ENCODE results near the gene CDC40.

The CDC40 gene

DNA sequence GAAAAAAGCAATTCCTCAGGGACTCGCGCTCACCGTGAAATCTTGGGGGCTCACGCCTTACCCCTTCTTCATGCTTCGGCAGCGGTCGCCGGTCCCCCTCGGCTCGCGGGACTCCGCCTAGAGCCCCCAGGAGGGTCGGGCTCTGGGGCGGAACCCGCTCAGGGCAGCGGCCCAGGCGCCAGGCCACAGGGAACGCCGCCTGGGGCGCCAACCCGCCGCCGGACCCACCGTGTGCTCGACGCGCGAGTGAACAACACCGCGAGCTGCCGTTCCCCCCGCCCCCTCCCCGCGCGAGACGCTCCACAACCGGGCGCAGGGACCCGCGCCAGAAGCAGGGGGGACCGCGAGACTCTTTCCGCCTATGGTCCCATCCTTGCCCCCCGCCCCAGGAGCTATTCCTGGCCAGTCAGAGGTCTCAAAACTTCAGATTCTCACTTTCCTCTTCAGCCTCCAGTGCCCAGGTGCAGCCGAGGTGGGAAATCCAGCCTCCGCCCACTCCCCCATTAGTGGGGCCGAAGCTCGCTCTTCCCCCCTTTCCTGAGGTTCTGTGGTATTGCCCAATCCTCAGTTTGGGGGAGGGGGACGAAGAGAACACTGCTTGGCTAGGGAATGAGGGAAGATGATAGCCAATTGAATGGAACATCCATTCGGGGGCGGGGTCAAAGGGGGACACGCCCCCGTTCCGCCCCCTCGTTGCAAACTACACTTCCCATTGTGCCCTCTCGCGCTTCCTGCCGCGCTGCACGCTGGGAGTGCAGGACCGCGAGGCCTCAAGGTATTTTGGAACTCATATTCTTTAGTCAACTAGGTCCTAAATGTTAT is 610 bp upstream of the CDC40 start, which contains the start of gene WASF1:
TSS of gene WASF1 (minus strand) at position 265 of the 822 bp plus-strand sequence. CDS start 52,069 bp downstream, outside the sequence.
- no peak within 1 kb of the TSS for H3K27ac ChIP-seq (ENCODE audit: low read length)
- DNase-seq (ENCODE audit: low read depth, low spot score) = peak; percentile 93
- H3K36me3 ChIP-seq (ENCODE audit: control insufficient read depth, insufficient read depth, low read length) = no peaks in the 10 kb centered on the region
- no peaks in the 10 kb centered on the region for H3K27me3 ChIP-seq (ENCODE audit: control insufficient read depth, insufficient read depth, low read length)
- WGBS (ENCODE audit: insufficient coverage, insufficient read length) = no CpG with 5 or more reads among the region's 62 CpGs
- no peaks in the 10 kb centered on the region; the same call in 1 of the 2 replicates for H3K4me1 ChIP-seq (ENCODE audit: control insufficient read depth, insufficient read depth, low read length)
- peak within 1 kb of the TSS; percentile 100 for H3K4me3 ChIP-seq (ENCODE audit: low read length)
- no peaks in the 10 kb centered on the region for H3K9me3 ChIP-seq (ENCODE audit: control insufficient read depth, insufficient read depth, low read length)

DNA sequence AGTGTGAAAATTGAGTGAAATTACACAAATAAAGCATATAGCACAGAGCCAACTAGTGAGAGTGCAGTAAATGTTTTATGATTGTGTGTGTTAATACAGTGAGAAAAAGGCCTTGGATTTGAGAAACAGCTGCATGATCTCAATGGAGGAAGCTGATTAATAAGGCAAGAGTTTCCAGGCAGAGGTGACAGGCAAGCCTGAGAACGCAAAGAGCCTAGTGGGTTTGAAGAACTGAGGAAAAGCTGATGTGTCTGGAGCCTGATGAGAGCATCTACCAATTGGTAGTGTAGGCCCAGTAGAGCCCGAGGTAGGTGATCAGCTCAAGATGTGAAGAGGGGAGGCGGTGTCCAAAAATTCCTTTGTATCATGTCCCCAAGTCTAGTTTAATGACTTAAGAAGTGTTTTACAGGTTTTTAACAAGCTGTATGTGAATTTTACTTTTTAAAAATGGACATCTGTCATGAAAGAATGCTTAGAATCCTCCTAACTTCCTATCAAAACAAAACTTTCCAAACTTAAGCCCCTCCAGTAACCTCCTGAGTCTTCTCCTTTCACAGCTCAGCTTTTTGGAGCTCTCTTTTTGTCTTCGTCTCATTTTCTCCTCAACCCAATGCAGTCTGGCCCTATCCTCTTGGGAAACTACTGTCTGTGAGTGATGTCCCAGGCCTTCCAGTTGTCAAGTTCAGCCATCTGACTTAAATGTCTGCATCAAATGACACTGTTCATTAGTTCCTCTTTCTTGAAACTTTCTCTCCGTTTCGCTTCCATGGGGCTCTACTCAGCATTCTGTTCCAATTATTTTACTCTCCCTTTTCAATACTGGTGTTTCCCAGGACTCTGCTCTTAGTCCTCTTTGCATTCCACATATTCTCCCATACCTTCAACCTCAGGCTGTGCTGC is 1.2 kb downstream of the CDC40 start:
- Histone ChIP-seq H3K4me1 (ENCODE audit: control insufficient read depth, insufficient read depth, low read length) (no peaks in the 10 kb centered on the region; the same call in 1 of the 2 replicates), H3K27ac (ENCODE audit: low read length) (no peak overlapping the region)
- no peak for DNase-seq (ENCODE audit: low read depth, low spot score)

DNA sequence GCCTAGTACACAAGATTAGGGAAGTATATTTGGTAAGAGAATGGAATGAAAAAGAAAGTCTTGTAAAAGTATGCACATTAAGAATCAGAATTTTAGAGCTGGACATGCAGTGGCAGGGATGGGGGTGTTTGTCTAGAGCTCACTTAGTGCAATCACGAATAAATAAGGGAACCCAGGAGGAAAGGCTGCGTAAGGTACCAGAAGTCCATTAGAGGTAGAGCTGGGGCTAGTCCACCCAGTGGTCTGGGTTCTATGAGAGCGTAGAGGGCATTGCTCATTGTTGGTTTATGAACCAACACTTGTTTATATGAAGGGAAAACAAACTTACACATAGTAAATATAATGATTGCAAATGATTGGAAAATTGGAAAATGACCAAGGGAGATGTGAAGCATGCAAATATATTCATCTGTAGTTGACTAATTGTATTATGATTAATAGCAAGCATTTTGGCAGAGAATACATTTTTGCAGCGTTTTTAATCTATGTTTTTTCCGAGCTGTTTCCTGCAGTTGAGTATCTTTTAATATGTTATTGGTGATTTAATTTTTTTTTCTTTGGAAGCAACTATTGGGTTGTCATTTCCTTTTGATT is 3.2 kb downstream of the CDC40 start:
- Histone ChIP-seq H3K4me1 (ENCODE audit: control insufficient read depth, insufficient read depth, low read length) (no peaks in the 10 kb centered on the region; the same call in 1 of the 2 replicates), H3K4me3 (ENCODE audit: low read length) (no peak overlapping the region), H3K27me3 (ENCODE audit: control insufficient read depth, insufficient read depth, low read length) (no peaks in the 10 kb centered on the region), H3K36me3 (ENCODE audit: control insufficient read depth, insufficient read depth, low read length) (no peaks in the 10 kb centered on the region), H3K27ac (ENCODE audit: low read length) (no peak overlapping the region), H3K9me3 (ENCODE audit: control insufficient read depth, insufficient read depth, low read length) (no peaks in the 10 kb centered on the region)
- no CpG with 5 or more reads among the region's 5 CpGs for WGBS (ENCODE audit: insufficient coverage, insufficient read length)
- DNase-seq (ENCODE audit: low read depth, low spot score) = no peak

More for the DNA sequence above, 1.2 kb downstream of the CDC40 start:
- Histone ChIP-seq H3K36me3 (ENCODE audit: control insufficient read depth, insufficient read depth, low read length) (no peaks in the 10 kb centered on the region), H3K4me3 (ENCODE audit: low read length) (peak overlapping the region; percentile 100; the same call in 1 of the 2 replicates), H3K27me3 (ENCODE audit: control insufficient read depth, insufficient read depth, low read length) (no peaks in the 10 kb centered on the region), H3K9me3 (ENCODE audit: control insufficient read depth, insufficient read depth, low read length) (no peaks in the 10 kb centered on the region)
- no CpG with 5 or more reads among the region's 6 CpGs for WGBS (ENCODE audit: insufficient coverage, insufficient read length)

- WGBS (ENCODE audit: insufficient coverage, insufficient read length) = no CpG with 5 or more reads among the region's 3 CpGs
- Histone ChIP-seq H3K9me3 (ENCODE audit: control insufficient read depth, insufficient read depth, low read length) (no peaks in the 10 kb centered on the region), H3K4me1 (ENCODE audit: control insufficient read depth, insufficient read depth, low read length) (no peaks in the 10 kb centered on the region; the same call in 1 of the 2 replicates), H3K27me3 (ENCODE audit: control insufficient read depth, insufficient read depth, low read length) (no peaks in the 10 kb centered on the region), H3K27ac (ENCODE audit: low read length) (no peak overlapping the region), H3K4me3 (ENCODE audit: low read length) (no peak overlapping the region), H3K36me3 (ENCODE audit: control insufficient read depth, insufficient read depth, low read length) (no peaks in the 10 kb centered on the region)
- DNase-seq (ENCODE audit: low read depth, low spot score) = no peak
These were observed 5.7 kb downstream of the CDC40 start for GRCh38 chr6:110185879-110186278.

GRCh38 chr6:110188791-110189190 is 8.6 kb downstream of the CDC40 start:
- no peaks in the 10 kb centered on the region; the same call in 1 of the 2 replicates for H3K4me1 ChIP-seq (ENCODE audit: control insufficient read depth, insufficient read depth, low read length)
- no peaks in the 10 kb centered on the region for H3K36me3 ChIP-seq (ENCODE audit: control insufficient read depth, insufficient read depth, low read length)
- no peak for DNase-seq (ENCODE audit: low read depth, low spot score)
- H3K27me3 ChIP-seq (ENCODE audit: control insufficient read depth, insufficient read depth, low read length) = no peaks in the 10 kb centered on the region
- no peaks in the 10 kb centered on the region for H3K9me3 ChIP-seq (ENCODE audit: control insufficient read depth, insufficient read depth, low read length)
- no peak overlapping the region for H3K27ac ChIP-seq (ENCODE audit: low read length)
- no peak overlapping the region for H3K4me3 ChIP-seq (ENCODE audit: low read length)

DNA sequence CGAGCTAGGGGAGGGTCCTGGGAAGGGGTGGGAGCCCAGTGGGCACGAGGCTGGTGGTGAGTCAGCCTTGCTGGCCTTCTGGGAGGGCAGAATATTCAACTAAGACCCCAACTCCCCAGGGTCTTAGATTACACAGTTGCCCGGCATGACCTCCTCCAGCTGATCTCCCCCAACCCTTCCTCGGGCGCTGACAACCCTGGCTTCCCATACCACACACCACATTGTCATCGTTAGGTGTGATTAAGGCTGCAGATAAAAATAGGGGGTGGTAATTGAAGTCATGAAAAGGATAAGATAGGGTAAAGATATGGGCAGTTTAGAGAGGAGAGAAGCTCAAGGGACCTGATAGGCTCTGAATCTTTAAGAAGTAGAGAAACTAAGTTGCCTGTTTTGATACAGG is 10.5 kb downstream of the CDC40 start:
- no peak for DNase-seq (ENCODE audit: low read depth, low spot score)
- Histone ChIP-seq H3K27ac (ENCODE audit: low read length) (no peak overlapping the region), H3K4me3 (ENCODE audit: low read length) (no peak overlapping the region), H3K9me3 (ENCODE audit: control insufficient read depth, insufficient read depth, low read length) (no peaks in the 10 kb centered on the region), H3K4me1 (ENCODE audit: control insufficient read depth, insufficient read depth, low read length) (no peaks in the 10 kb centered on the region; the same call in 1 of the 2 replicates), H3K27me3 (ENCODE audit: control insufficient read depth, insufficient read depth, low read length) (no peaks in the 10 kb centered on the region), H3K36me3 (ENCODE audit: control insufficient read depth, insufficient read depth, low read length) (no peaks in the 10 kb centered on the region)
- WGBS (ENCODE audit: insufficient coverage, insufficient read length) = no CpG with 5 or more reads among the region's 6 CpGs

GRCh38 chr6:110191477-110191876 is 11.2 kb downstream of the CDC40 start:
- DNase-seq (ENCODE audit: low read depth, low spot score) = no peak
- H3K36me3 ChIP-seq (ENCODE audit: control insufficient read depth, insufficient read depth, low read length) = no peaks in the 10 kb centered on the region
- no CpG with 5 or more reads among the region's 2 CpGs for WGBS (ENCODE audit: insufficient coverage, insufficient read length)
- H3K4me1 ChIP-seq (ENCODE audit: control insufficient read depth, insufficient read depth, low read length) = no peaks in the 10 kb centered on the region; the same call in 1 of the 2 replicates
- no peak overlapping the region for H3K27ac ChIP-seq (ENCODE audit: low read length)
- no peaks in the 10 kb centered on the region for H3K9me3 ChIP-seq (ENCODE audit: control insufficient read depth, insufficient read depth, low read length)
- H3K4me3 ChIP-seq (ENCODE audit: low read length) = no peak overlapping the region
- no peaks in the 10 kb centered on the region for H3K27me3 ChIP-seq (ENCODE audit: control insufficient read depth, insufficient read depth, low read length)

DNA sequence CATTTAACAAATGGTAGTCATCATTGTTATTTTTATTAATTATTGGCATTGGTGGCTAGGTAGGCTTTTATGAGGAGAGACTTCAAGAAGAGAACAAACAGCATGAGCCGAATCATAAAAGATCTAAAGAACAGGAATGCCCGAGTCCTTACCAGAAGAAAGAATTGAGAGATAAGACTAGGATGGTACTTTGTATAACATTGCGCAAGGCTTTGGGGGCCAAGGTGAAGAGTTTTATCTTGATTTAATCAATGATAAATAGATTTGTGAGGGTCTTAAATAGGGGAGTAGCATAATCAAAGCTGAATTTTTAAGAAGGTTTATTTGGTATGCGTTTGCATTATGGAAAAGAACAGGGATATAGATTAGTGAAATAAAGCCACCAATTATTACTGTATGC is 15.4 kb downstream of the CDC40 start:
- WGBS (ENCODE audit: insufficient coverage, insufficient read length) = 100% methylated on average over 1 of the region's 4 CpGs
- no peaks in the 10 kb centered on the region for H3K36me3 ChIP-seq (ENCODE audit: control insufficient read depth, insufficient read depth, low read length)
- DNase-seq (ENCODE audit: low read depth, low spot score) = no peak
- no peak overlapping the region for H3K27ac ChIP-seq (ENCODE audit: low read length)
- no peaks in the 10 kb centered on the region for H3K27me3 ChIP-seq (ENCODE audit: control insufficient read depth, insufficient read depth, low read length)
- H3K4me3 ChIP-seq (ENCODE audit: low read length) = no peak overlapping the region
- H3K9me3 ChIP-seq (ENCODE audit: control insufficient read depth, insufficient read depth, low read length) = no peaks in the 10 kb centered on the region
- no peaks in the 10 kb centered on the region for H3K4me1 ChIP-seq (ENCODE audit: control insufficient read depth, insufficient read depth, low read length)

GRCh38 chr6:110196874-110197273 is 16.6 kb downstream of the CDC40 start:
- no CpG with 5 or more reads among the region's 1 CpG for WGBS (ENCODE audit: insufficient coverage, insufficient read length)
- no peak overlapping the region for H3K4me3 ChIP-seq (ENCODE audit: low read length)
- no peaks in the 10 kb centered on the region for H3K36me3 ChIP-seq (ENCODE audit: control insufficient read depth, insufficient read depth, low read length)

DNA sequence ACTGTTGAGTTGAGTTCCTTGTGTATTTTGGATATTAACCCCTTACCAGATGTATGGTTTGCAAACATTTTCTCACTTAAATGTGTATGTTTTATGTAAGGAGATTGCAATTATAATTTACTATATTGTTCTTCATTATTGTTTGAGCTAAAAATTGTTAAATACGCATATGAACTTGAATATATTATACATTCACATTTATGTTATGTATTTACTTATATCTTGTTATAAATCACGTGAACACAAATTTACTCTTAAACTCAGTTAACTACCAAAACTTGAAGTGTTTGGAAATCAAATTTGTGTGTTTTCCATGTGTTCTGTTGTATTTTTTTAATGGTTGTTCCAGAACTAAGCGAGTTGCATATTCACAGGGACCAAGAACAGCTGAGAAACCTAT is 18.3 kb downstream of the CDC40 start:
- WGBS (ENCODE audit: insufficient coverage, insufficient read length) = no CpG with 5 or more reads among the region's 3 CpGs
- no peak for DNase-seq (ENCODE audit: low read depth, low spot score)

More at GRCh38 chr6:110196874-110197273, 16.6 kb downstream of the CDC40 start:
- H3K27ac ChIP-seq (ENCODE audit: low read length) = no peak overlapping the region
- no peaks in the 10 kb centered on the region for H3K9me3 ChIP-seq (ENCODE audit: control insufficient read depth, insufficient read depth, low read length)
- no peaks in the 10 kb centered on the region for H3K27me3 ChIP-seq (ENCODE audit: control insufficient read depth, insufficient read depth, low read length)
- no peaks in the 10 kb centered on the region for H3K4me1 ChIP-seq (ENCODE audit: control insufficient read depth, insufficient read depth, low read length)
- no peak for DNase-seq (ENCODE audit: low read depth, low spot score)

More for the DNA sequence above, 18.3 kb downstream of the CDC40 start:
- Histone ChIP-seq H3K36me3 (ENCODE audit: control insufficient read depth, insufficient read depth, low read length) (no peaks in the 10 kb centered on the region), H3K27ac (ENCODE audit: low read length) (no peak overlapping the region), H3K9me3 (ENCODE audit: control insufficient read depth, insufficient read depth, low read length) (no peaks in the 10 kb centered on the region), H3K4me3 (ENCODE audit: low read length) (no peak overlapping the region), H3K4me1 (ENCODE audit: control insufficient read depth, insufficient read depth, low read length) (no peaks in the 10 kb centered on the region), H3K27me3 (ENCODE audit: control insufficient read depth, insufficient read depth, low read length) (no peaks in the 10 kb centered on the region)
